Ishikawa (cell line): Measurements from ENCODE around the gene TF.

Experiments used
- CEBPB ChIP-seq: IDR thresholded peaks from 2 replicates; pipeline ENCODE4 v1.6.1; 2012
- CREB1 ChIP-seq: IDR thresholded peaks from 2 replicates; pipeline ENCODE4 v1.6.1; 2012; ENCODE audit warnings: low read depth
- EGR1 ChIP-seq: IDR thresholded peaks from 2 replicates; pipeline ENCODE4 v1.6.1; 2012
- EP300 ChIP-seq: IDR thresholded peaks from 2 replicates; pipeline ENCODE4 v1.6.1; 2012; ENCODE audit warnings: borderline replicate concordance
- FOXM1 ChIP-seq: IDR thresholded peaks from 2 replicates; pipeline ENCODE4 v1.6.1; 2012; ENCODE audit warnings: low read depth, borderline replicate concordance
- NFIC ChIP-seq: IDR thresholded peaks from 2 replicates; pipeline ENCODE4 v1.6.1; 2012
- RAD21 ChIP-seq: IDR thresholded peaks from 2 replicates; pipeline ENCODE4 v1.6.1; 2012; ENCODE audit warnings: low read depth
- TAF1 ChIP-seq: IDR thresholded peaks from 2 replicates; pipeline ENCODE4 v1.6.1; 2012; ENCODE audit warnings: low read depth, mild to moderate bottlenecking
- TCF12 ChIP-seq: IDR thresholded peaks from 2 replicates; pipeline ENCODE4 v1.6.1; 2012; ENCODE audit warnings: low read depth
- TEAD4 ChIP-seq: IDR thresholded peaks from 2 replicates; pipeline ENCODE4 v1.6.1; 2012
- YY1 ChIP-seq: IDR thresholded peaks from 2 replicates; pipeline ENCODE4 v1.6.1; 2012; ENCODE audit warnings: low read depth
- ZBTB7A ChIP-seq: IDR thresholded peaks from 2 replicates; pipeline ENCODE4 v1.6.1; 2012; ENCODE audit warnings: low read depth
- TF ChIP-seq, protein P1 (sequence below): IDR thresholded peaks from 2 replicates; pipeline ENCODE4 v1.6.1; 2012
- TF ChIP-seq, protein P2 (sequence below): IDR thresholded peaks from 2 replicates; pipeline ENCODE4 v1.6.1; 2012
- TF ChIP-seq, protein P3 (sequence below): IDR thresholded peaks from 2 replicates; pipeline ENCODE4 v1.6.1; 2012; ENCODE audit warnings: low read depth, mild to moderate bottlenecking

Gene TF

DNA sequence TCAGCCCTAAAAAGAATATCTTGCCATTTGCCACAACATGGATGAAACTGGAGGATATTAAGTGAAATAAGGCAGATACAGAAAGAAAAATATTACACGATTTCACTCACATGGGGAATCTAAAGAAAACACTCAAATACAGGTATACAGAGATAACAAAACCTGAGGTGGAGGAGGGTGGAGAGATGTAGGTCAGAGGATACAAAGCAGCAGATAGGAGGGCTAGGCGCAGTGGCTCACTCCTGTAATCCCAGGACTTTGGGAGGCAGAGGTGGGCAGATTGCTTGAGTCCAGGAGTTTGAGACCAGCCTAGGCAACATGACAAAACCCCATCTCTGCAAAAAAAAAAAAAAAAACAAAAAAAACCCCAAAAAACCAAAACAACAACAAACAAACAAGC lies 36.3 kb downstream of the TF start:
- TF ChIP-seq TAF1 (no peak), EGR1 (no peak), RAD21 (no peak), FOXM1 (no peak), YY1 (no peak), EP300 (no peak), CEBPB (no peak)
- TF ChIP-seq, protein P1, sequence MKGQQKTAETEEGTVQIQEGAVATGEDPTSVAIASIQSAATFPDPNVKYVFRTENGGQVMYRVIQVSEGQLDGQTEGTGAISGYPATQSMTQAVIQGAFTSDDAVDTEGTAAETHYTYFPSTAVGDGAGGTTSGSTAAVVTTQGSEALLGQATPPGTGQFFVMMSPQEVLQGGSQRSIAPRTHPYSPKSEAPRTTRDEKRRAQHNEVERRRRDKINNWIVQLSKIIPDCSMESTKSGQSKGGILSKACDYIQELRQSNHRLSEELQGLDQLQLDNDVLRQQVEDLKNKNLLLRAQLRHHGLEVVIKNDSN = no peak
- TF ChIP-seq, protein P2, sequence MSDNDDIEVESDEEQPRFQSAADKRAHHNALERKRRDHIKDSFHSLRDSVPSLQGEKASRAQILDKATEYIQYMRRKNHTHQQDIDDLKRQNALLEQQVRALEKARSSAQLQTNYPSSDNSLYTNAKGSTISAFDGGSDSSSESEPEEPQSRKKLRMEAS = no peak

DNA sequence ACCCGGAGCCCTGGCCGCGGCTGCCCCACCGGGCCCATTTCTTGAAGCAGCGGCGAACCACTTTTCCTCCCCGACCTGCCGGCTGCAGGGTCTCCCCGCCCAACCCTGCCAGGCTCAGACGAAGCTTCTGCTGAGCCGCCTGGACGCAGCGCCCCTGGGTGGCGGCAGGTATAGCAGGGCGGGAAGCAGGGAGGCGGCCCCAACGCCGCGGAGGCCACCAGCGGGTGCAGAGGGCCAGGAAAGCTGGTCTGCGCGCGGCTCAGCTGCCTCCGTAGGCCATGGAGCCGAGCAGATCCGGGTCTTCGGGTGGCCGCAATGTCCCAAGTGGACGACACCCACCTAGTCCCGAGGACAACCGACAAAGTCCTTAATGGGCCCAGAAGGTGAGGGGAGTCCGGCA lies 37.6 kb downstream of the TF start:
- TF ChIP-seq, protein P3, sequence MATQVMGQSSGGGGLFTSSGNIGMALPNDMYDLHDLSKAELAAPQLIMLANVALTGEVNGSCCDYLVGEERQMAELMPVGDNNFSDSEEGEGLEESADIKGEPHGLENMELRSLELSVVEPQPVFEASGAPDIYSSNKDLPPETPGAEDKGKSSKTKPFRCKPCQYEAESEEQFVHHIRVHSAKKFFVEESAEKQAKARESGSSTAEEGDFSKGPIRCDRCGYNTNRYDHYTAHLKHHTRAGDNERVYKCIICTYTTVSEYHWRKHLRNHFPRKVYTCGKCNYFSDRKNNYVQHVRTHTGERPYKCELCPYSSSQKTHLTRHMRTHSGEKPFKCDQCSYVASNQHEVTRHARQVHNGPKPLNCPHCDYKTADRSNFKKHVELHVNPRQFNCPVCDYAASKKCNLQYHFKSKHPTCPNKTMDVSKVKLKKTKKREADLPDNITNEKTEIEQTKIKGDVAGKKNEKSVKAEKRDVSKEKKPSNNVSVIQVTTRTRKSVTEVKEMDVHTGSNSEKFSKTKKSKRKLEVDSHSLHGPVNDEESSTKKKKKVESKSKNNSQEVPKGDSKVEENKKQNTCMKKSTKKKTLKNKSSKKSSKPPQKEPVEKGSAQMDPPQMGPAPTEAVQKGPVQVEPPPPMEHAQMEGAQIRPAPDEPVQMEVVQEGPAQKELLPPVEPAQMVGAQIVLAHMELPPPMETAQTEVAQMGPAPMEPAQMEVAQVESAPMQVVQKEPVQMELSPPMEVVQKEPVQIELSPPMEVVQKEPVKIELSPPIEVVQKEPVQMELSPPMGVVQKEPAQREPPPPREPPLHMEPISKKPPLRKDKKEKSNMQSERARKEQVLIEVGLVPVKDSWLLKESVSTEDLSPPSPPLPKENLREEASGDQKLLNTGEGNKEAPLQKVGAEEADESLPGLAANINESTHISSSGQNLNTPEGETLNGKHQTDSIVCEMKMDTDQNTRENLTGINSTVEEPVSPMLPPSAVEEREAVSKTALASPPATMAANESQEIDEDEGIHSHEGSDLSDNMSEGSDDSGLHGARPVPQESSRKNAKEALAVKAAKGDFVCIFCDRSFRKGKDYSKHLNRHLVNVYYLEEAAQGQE = no peak
- no peak for TF ChIP-seq CREB1
- no peak for TF ChIP-seq ZBTB7A

DNA sequence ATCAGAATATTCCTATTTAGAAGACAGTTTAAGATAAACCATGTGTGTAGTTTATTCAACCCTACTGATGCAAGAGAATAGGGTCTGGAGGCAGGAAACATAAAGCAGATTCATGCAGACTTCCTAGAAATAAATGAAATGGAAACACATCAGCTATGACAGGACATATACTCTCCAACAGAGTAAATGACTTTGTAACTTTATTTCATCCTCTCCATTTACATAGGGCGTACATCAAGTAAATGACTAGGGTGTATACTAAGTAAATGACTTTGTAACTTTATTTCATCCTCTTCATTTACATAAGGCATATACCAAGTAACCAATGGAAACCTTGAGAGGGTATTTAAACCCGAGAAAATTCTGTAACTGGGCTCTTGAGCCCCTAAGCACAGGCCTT lies 41.8 kb downstream of the TF start:
- TF ChIP-seq, protein P1 = no peak
- TF ChIP-seq TCF12 = no peak
- TF ChIP-seq, protein P2 = no peak
- TF ChIP-seq ZBTB7A = no peak
- no peak for TF ChIP-seq YY1
- no peak for TF ChIP-seq FOXM1
- TF ChIP-seq, protein P3 = no peak

DNA sequence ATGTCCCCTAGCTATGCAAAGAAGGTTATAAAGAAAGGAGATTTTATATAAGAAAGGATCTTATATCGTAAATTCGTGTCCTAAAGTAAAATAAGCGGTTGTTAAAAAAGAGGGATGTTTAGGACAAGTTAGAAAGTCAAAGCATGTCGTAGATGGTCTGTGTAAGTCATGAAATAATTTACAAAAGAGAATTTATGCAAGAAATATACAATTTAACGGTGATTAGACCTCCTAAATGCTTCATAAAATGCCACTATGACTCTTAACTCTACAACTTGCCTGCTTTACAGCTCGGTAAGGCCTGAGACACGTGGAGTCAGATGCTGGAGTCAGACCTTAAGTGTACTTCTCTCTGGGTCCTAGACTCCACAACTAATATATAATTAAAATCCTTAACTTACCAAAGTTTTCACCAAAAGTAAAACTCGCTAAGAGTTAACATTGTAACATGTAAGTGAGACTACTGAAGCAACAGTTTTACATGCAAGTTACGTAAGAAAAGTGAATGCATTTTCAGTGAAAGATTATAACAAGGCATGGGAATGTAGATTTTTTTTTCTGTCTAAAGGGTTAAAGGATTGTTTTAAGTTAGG lies 46.1 kb downstream of the TF start:
- no peak for TF ChIP-seq ZBTB7A
- TF ChIP-seq RAD21 = no peak
- TF ChIP-seq, protein P1 = peak; percentile 26; the same call in 1 of the 2 replicates

DNA sequence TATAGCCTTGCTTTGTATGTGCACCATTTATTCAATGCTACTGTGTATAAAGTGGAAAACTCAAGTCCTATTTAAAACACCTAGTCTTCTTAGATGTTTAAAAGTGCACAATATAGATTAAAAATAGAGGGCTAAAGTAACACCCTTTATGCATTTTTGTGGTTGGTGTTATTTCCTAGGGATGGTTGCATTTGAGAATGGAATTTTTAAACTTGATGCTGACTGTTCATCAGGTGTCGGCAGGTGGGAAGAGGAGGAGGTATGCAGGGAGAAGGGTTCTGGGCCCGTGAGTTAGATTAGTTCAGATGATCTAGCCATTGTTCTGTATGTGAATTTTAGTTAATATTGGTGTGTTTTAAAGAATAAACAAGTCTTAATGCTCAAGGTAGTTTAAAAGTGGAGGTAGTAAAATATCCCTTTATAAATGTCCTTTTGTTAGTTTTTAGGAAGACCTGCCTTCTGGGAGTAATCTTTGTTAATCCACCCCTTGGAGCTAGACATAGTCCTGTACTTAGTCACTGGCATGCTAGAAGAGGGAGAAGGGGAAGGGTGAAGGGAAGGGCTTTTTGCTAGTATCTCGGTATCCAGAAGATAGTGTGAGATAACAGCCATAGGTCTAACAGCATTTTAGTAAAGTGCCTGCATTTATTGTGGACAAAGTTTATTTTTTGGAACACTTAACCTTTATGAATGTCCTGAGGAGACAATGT lies 51.4 kb downstream of the TF start:
- TF ChIP-seq ZBTB7A = no peak
- no peak for TF ChIP-seq EP300
- TF ChIP-seq FOXM1 = no peak
- TF ChIP-seq CREB1 = no peak
- no peak for TF ChIP-seq NFIC
- no peak for TF ChIP-seq CEBPB
- TF ChIP-seq, protein P3 = no peak
- TF ChIP-seq TCF12 = no peak
- no peak for TF ChIP-seq TEAD4
- TF ChIP-seq RAD21 = no peak
- TF ChIP-seq YY1 = no peak
- TF ChIP-seq, protein P2 = no peak
- TF ChIP-seq TAF1 = no peak
- no peak for TF ChIP-seq EGR1
- TF ChIP-seq, protein P1 = no peak
